A549 (cell line): ENCODE results near the gene ARHGAP10. TPM values are rescaled to one million over a fixed set of nuclear protein-coding genes. Genes with fewer than 3 reads are reported as not detected.

Source experiments
- ATAC-seq, 2 experiments: fragments of 200-7000 bp in 1 of 2; fragments of >200 bp in 1 of 2; cut with Nextera tagmentation in 1 of 2; cut with Tn5 transposase in 1 of 2; 3 replicates each; pipeline versions ENCODE4 v1.8.0 to v1.9.1; 2018 to 2020; ENCODE audit warnings: mild to moderate bottlenecking in 1 of 2, moderate library complexity in 1 of 2
- CTCF ChIA-PET: fragments of 300-600 bp; sonication (Branson Sonifier 250); formaldehyde crosslinking; extraction: SDS; loops from one replicate; lab custom pipeline; 2021; ENCODE audit warnings: antibody characterized with exemption, inconsistent platforms; lab: Yijun Ruan, JAX
- POLR2A ChIA-PET: fragments of 350-600 bp; formaldehyde crosslinking; extraction: SDS; loops from one replicate; lab custom pipeline; 2021; ENCODE audit warnings: antibody characterized with exemption, inconsistent platforms; lab: Yijun Ruan, JAX
- DNase-seq, 2 experiments: peaks; one replicate each; pipeline versions ENCODE4 v3.0.0 to v3.0.0-alpha.2; 2011 to 2016; ENCODE audit warnings: low read depth in 1 of 2, low spot score in 1 of 2
- FAIRE-seq: peaks from 2 replicates; lab custom pipeline; 2011; peaks lifted over from hg19 to GRCh38; lab: Jason Lieb, UNC
- H3K27ac ChIP-seq, 2 experiments: fragments of >200 bp; sonication (Bioruptor Twin); formaldehyde crosslinking; 3 replicates each; pipeline ENCODE4 v1.5.1; 2016 to 2017
- H3K4me1 ChIP-seq: fragments of >200 bp; sonication (Bioruptor Twin); formaldehyde crosslinking; 3 replicates; pipeline ENCODE4 v1.6.1; 2016
- H3K4me2 ChIP-seq: fragments of >200 bp; sonication (Bioruptor Twin); formaldehyde crosslinking; 3 replicates; pipeline ENCODE4 v1.6.1; 2016
- H3K4me3 ChIP-seq: fragments of >200 bp; sonication (Bioruptor Twin); formaldehyde crosslinking; 3 replicates; pipeline ENCODE4 v1.5.1; 2016
- H3K9me3 ChIP-seq: fragments of >200 bp; sonication (Bioruptor Twin); formaldehyde crosslinking; 3 replicates; pipeline ENCODE4 v1.6.1; 2016
- CEBPB ChIP-seq, 2 experiments: fragments of >200 bp in 1 of 2; sonication (Bioruptor Twin) in 1 of 2; formaldehyde crosslinking in 1 of 2; IDR thresholded peaks; 2 replicates each; pipeline ENCODE4 v1.6.1; 2012 to 2016
- EHF ChIP-seq: fragments of 250-450 bp; sonication (Bioruptor Pico); IDR thresholded peaks from 2 replicates; pipeline ENCODE4 v1.5.0; 2020; ENCODE audit warnings: mild to moderate bottlenecking
- EP300 ChIP-seq, 2 experiments: fragments of >200 bp; sonication (Bioruptor Twin); formaldehyde crosslinking; IDR thresholded peaks; 2 replicates in 1 of 2; 3 replicates in 1 of 2; pipeline ENCODE4 v1.6.1; 2016 to 2017
- GATA3 ChIP-seq: IDR thresholded peaks from 2 replicates; pipeline ENCODE4 v1.6.1; 2012; ENCODE audit warnings: borderline replicate concordance
- HDAC2 ChIP-seq: fragments of 200-600 bp; sonication (generic); IDR thresholded peaks from 2 replicates; pipeline ENCODE4 v1.6.1; 2016
- HEYL ChIP-seq: fragments of 250-450 bp; sonication (Bioruptor Pico); IDR thresholded peaks from 2 replicates; pipeline ENCODE4 v1.8.0; 2021; ENCODE audit warnings: mild to moderate bottlenecking, moderate library complexity
- HOXA7 ChIP-seq: fragments of 250-450 bp; sonication (Bioruptor Pico); IDR thresholded peaks from 2 replicates; pipeline ENCODE4 v1.5.0; 2020; ENCODE audit warnings: mild to moderate bottlenecking, moderate library complexity
- JUNB ChIP-seq: fragments of >200 bp; sonication (Bioruptor Twin); formaldehyde crosslinking; IDR thresholded peaks from 2 replicates; pipeline ENCODE4 v1.6.1; 2016
- KDM1A ChIP-seq: fragments of 200-600 bp; sonication (generic); IDR thresholded peaks from 2 replicates; pipeline ENCODE4 v1.6.1; 2016; ENCODE audit warnings: low read depth, mild to moderate bottlenecking
- MAFK ChIP-seq: fragments of 450-650 bp; IDR thresholded peaks from 2 replicates; pipeline ENCODE4 v1.6.1; 2014; ENCODE audit not compliant: partially characterized antibody
- MAZ ChIP-seq: fragments of 150-350 bp; IDR thresholded peaks from 2 replicates; pipeline ENCODE4 v1.6.1; 2014; ENCODE audit warnings: antibody characterized with exemption, low read depth, low read length, borderline replicate concordance
- NPAS2 ChIP-seq: fragments of 250-450 bp; sonication (Bioruptor Pico); IDR thresholded peaks from 2 replicates; pipeline ENCODE4 v1.8.0; 2022; ENCODE audit warnings: mild to moderate bottlenecking, moderate library complexity, borderline replicate concordance
- NR3C1 ChIP-seq: fragments of >200 bp; sonication (Bioruptor Twin); formaldehyde crosslinking; IDR thresholded peaks from 3 replicates; pipeline ENCODE4 v1.6.1; 2017
- PHF8 ChIP-seq: fragments of 200-600 bp; sonication (generic); IDR thresholded peaks from 2 replicates; pipeline ENCODE4 v1.6.1; 2016; ENCODE audit warnings: low read depth, mild to moderate bottlenecking, antibody characterized with exemption, moderate library complexity, borderline replicate concordance
- POLR2A ChIP-seq: IDR thresholded peaks from 2 replicates; pipeline ENCODE4 v1.6.1; 2012; ENCODE audit warnings: mild to moderate bottlenecking, low read length
- RAD21 ChIP-seq, 2 experiments: fragments of >200 bp in 1 of 2; sonication (Bioruptor Twin) in 1 of 2; formaldehyde crosslinking in 1 of 2; IDR thresholded peaks in 1 of 2; conservative IDR thresholded peaks in 1 of 2; 2 replicates in 1 of 2; 3 replicates in 1 of 2; pipeline ENCODE4 v1.6.1; 2012 to 2018; ENCODE audit warnings: inconsistent platforms in 1 of 2
- RNF2 ChIP-seq: fragments of 200-600 bp; sonication (generic); IDR thresholded peaks from 2 replicates; pipeline ENCODE4 v1.6.1; 2016; ENCODE audit warnings: low read depth, mild to moderate bottlenecking, antibody characterized with exemption, moderate library complexity, borderline replicate concordance
- WGBS: methylation state at CpG from one replicate; pipeline ENCODE4 v1.1.6; 2017; ENCODE audit errors: missing lambda C conversion rate; 5-methylcytosine and 5-hydroxymethylcytosine counted together
- polyA plus RNA-seq, 4 experiments: library from polyadenylated mRNA; depleted of rRNA in 3 of 4; stranded (reverse); fragments of >200 nt; fragmentation: RNase III in 1 of 4; extraction: RNeasy Plus Mini Kit Qiagen cat#74134 plus additional on column Dnase treatment in 1 of 4; gene quantifications; 2 replicates in 3 of 4; 3 replicates in 1 of 4; pipeline ENCODE4 v1.2.3, GENCODE V29; 2011 to 2017
- TF ChIP-seq, protein P1 (sequence below): IDR thresholded peaks from 2 replicates; pipeline ENCODE4 v1.6.1; 2012
- TF ChIP-seq, protein P2 (sequence below): fragments of 150-350 bp; IDR thresholded peaks from 2 replicates; pipeline ENCODE4 v1.6.1; 2014; ENCODE audit warnings: low read depth, mild to moderate bottlenecking, low read length
- TF ChIP-seq, protein P3 (sequence below): fragments of 250-450 bp; sonication (Bioruptor Pico); IDR thresholded peaks from 2 replicates; pipeline ENCODE4 v1.5.0; 2021; ENCODE audit warnings: mild to moderate bottlenecking, moderate library complexity, borderline replicate concordance

The ARHGAP10 gene
- polyA plus RNA-seq, 2 of the 4 experiments (the other 2 are of a cell fraction): 7.0 to 7.2 TPM

DNA sequence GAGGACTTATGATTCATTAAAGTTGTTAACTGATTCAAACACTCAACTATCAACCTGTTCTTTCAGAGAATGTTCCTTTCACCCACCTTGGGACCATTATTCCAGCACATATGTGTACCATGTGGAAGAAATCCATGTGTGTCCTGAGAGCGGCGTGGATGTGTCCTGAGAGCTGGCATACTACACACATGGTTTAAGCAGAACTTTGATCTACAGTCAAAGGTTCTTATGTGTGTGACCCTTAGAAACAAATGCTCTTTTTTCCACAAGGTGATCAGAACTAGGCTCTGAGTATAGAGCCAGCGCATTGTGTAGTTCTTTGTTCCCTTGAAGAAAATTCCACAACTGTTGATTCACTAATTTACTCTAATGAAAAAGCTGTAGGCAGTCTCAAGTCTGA, 378.3 kb downstream of the ARHGAP10 start:
- POLR2A ChIA-PET: no interaction called here
- no peak for ATAC-seq
- Histone ChIP-seq H3K27ac (no peak overlapping the region), H3K4me1 (no peaks in the 10 kb centered on the region), H3K9me3 (no peaks in the 10 kb centered on the region), H3K4me2 (no peak overlapping the region), H3K4me3 (no peak overlapping the region)
- DNase-seq: no peak
- 45% methylated on average over 3 of the region's 3 CpGs for WGBS
- no peak for TF ChIP-seq CEBPB (IDR thresholded peaks at IDR 0.05)
- TF ChIP-seq NR3C1: no peak
- TF ChIP-seq, protein P1, sequence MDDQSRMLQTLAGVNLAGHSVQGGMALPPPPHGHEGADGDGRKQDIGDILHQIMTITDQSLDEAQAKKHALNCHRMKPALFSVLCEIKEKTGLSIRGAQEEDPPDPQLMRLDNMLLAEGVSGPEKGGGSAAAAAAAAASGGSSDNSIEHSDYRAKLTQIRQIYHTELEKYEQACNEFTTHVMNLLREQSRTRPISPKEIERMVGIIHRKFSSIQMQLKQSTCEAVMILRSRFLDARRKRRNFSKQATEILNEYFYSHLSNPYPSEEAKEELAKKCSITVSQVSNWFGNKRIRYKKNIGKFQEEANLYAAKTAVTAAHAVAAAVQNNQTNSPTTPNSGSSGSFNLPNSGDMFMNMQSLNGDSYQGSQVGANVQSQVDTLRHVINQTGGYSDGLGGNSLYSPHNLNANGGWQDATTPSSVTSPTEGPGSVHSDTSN: no peak
- TF ChIP-seq PHF8: no peak
- TF ChIP-seq EP300 (IDR thresholded peaks at IDR 0.05): no peak
- no peak for TF ChIP-seq MAZ
- TF ChIP-seq, protein P2, sequence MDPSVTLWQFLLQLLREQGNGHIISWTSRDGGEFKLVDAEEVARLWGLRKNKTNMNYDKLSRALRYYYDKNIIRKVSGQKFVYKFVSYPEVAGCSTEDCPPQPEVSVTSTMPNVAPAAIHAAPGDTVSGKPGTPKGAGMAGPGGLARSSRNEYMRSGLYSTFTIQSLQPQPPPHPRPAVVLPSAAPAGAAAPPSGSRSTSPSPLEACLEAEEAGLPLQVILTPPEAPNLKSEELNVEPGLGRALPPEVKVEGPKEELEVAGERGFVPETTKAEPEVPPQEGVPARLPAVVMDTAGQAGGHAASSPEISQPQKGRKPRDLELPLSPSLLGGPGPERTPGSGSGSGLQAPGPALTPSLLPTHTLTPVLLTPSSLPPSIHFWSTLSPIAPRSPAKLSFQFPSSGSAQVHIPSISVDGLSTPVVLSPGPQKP: no peak
- no peak for TF ChIP-seq HEYL (CRISPR knock-in tag)
- no peak for TF ChIP-seq RAD21 (conservative IDR thresholded peaks at IDR 0.05 in 1 of 2, IDR thresholded peaks at IDR 0.05 in 1 of 2)
- no peak for TF ChIP-seq RNF2
- TF ChIP-seq JUNB: no peak
- TF ChIP-seq GATA3: no peak
- no peak for TF ChIP-seq KDM1A
- no peak for TF ChIP-seq HOXA7 (CRISPR knock-in tag)
- no peak for TF ChIP-seq POLR2A
- no peak for TF ChIP-seq HDAC2
- FAIRE-seq: no peak
- CTCF ChIA-PET: no interaction called here

DNA sequence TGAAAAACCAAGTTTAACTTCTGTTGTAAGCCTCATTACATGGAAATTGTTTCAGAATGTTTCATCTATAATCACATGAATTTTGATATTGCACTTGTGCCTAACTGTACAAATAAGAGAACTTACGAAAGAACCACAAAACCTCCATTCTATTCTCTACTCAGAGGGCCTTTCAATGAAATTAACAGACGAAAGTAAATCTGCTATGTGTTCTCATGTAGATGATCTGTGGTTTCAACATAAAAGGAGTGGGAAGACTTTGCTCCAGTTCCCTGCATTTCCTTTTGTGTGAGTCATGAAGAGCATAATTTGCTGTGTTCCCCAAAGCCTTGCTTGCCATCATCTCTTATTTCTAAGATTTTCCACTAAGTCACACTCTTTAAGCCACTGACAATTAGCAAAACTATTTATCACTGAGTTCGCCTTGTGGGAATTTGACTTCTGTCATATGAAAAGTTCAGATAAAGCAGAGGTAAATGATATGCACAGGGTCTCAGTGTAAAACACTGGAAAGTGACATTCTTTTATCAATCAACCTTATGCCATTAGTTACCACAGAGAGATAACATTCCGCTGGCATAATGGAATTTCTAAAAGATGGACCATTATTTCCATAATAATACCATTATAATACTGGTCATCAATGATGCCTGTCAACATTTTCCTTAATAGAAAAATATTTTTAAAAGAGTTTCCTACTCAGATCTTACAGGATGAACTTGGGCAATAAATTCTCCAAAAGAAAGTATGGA, 380.5 kb downstream of the ARHGAP10 start:
- WGBS: 41% methylated on average over 4 of the region's 4 CpGs
- DNase-seq (no peak), ATAC-seq (no peak), FAIRE-seq (no peak)
- Histone ChIP-seq H3K9me3 (no peaks in the 10 kb centered on the region), H3K4me1 (no peaks in the 10 kb centered on the region), H3K27ac (no peak overlapping the region), H3K4me2 (no peak overlapping the region), H3K4me3 (no peak overlapping the region)
- TF ChIP-seq, protein P3, sequence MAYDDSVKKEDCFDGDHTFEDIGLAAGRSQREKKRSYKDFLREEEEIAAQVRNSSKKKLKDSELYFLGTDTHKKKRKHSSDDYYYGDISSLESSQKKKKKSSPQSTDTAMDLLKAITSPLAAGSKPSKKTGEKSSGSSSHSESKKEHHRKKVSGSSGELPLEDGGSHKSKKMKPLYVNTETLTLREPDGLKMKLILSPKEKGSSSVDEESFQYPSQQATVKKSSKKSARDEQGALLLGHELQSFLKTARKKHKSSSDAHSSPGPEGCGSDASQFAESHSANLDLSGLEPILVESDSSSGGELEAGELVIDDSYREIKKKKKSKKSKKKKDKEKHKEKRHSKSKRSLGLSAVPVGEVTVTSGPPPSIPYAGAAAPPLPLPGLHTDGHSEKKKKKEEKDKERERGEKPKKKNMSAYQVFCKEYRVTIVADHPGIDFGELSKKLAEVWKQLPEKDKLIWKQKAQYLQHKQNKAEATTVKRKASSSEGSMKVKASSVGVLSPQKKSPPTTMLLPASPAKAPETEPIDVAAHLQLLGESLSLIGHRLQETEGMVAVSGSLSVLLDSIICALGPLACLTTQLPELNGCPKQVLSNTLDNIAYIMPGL (CRISPR knock-in tag): no peak
- TF ChIP-seq POLR2A (no peak), EHF (CRISPR knock-in tag) (no peak), NPAS2 (no peak), HDAC2 (no peak), MAFK (no peak)
- ChIA-PET POLR2A (no interaction called here), CTCF (no interaction called here)

DNA sequence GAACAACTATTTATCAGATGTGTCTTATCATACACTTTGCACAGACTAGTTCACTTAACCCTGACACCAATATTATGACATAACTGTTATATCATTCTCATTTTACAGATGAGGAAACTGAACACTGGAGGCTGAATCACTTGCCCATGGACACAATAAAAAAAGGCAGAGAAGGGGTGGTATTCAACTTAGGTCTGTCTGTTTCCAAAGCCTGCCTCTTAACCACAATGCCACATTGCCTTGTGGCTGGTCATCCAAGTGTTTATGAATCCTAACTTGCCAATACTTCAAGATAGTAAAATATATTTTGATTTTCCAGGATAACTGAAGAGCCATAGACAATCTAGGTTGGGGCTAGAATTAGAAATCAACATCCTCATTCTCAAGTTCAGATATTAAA, 382.5 kb downstream of the ARHGAP10 start:
- Histone ChIP-seq H3K4me1 (no peaks in the 10 kb centered on the region), H3K4me2 (no peak overlapping the region), H3K4me3 (no peak overlapping the region), H3K27ac (no peak overlapping the region), H3K9me3 (no peaks in the 10 kb centered on the region)
- ATAC-seq: no peak
- TF ChIP-seq EHF (CRISPR knock-in tag) (no peak), MAFK (no peak), EP300 (IDR thresholded peaks at IDR 0.05) (no peak), JUNB (no peak)
- DNase-seq: no peak
- FAIRE-seq: no peak
- ChIA-PET POLR2A (no interaction called here), CTCF (no interaction called here)
